Mesendoderm (in vitro differentiated cells): ENCODE measurements around the gene GADD45A.

Experiments
- DNase-seq: peaks from one replicate; pipeline ENCODE4 v3.0.0; 2013
- H2AK5ac ChIP-seq: 2 replicates; pipeline ENCODE4 v1.6.1; 2013; ENCODE audit warnings: low read length, inconsistent platforms
- H2BK120ac ChIP-seq: 2 replicates; pipeline ENCODE4 v1.6.1; 2013; ENCODE audit warnings: low read depth, mild to moderate bottlenecking, low read length, moderate library complexity, mixed read lengths
- H2BK15ac ChIP-seq: replicated peaks from 2 replicates; pipeline ENCODE4 v1.6.1; 2013; ENCODE audit warnings: low read depth, mild to moderate bottlenecking, moderate library complexity
- H2BK5ac ChIP-seq: 2 replicates; pipeline ENCODE4 v1.6.1; 2013; ENCODE audit warnings: low read length, inconsistent platforms
- H3K18ac ChIP-seq: 2 replicates; pipeline ENCODE4 v1.6.1; 2013; ENCODE audit warnings: mild to moderate bottlenecking, low read length, mixed read lengths
- H3K23ac ChIP-seq: one replicate; pipeline ENCODE4 v1.6.1; 2013; ENCODE audit warnings: low read length
- H3K27ac ChIP-seq: 2 replicates; pipeline ENCODE4 v1.5.1; 2013; ENCODE audit warnings: low read depth, mild to moderate bottlenecking, inconsistent platforms, low read length, moderate library complexity
- H3K27me3 ChIP-seq: 2 replicates; pipeline ENCODE4 v1.6.1; 2013; ENCODE audit warnings: low read length, control low read depth, mild to moderate bottlenecking, inconsistent platforms; ENCODE audit not compliant: insufficient read depth, poor library complexity
- H3K36me3 ChIP-seq: 2 replicates; pipeline ENCODE4 v1.6.1; 2013; ENCODE audit warnings: low read length, inconsistent platforms; ENCODE audit not compliant: control insufficient read depth, insufficient read depth
- H3K4ac ChIP-seq: one replicate; pipeline ENCODE4 v1.6.1; 2013; ENCODE audit warnings: low read depth, mild to moderate bottlenecking, low read length, moderate library complexity
- H3K4me1 ChIP-seq: 2 replicates; pipeline ENCODE4 v1.6.1; 2013; ENCODE audit warnings: low read depth, low read length, inconsistent platforms; ENCODE audit not compliant: control insufficient read depth
- H3K4me2 ChIP-seq: 2 replicates; pipeline ENCODE4 v1.6.1; 2013; ENCODE audit warnings: low read length
- H3K4me3 ChIP-seq: 2 replicates; pipeline ENCODE4 v1.5.1; 2013; ENCODE audit warnings: mild to moderate bottlenecking, low read length
- H3K56ac ChIP-seq: one replicate; pipeline ENCODE4 v1.6.1; 2013; ENCODE audit warnings: low read length
- H3K79me1 ChIP-seq: 2 replicates; pipeline ENCODE4 v1.6.1; 2013; ENCODE audit warnings: low read length, inconsistent platforms
- H3K79me2 ChIP-seq: 2 replicates; pipeline ENCODE4 v1.6.1; 2013; ENCODE audit warnings: mild to moderate bottlenecking, low read length; ENCODE audit not compliant: control insufficient read depth, insufficient read depth
- H3K9ac ChIP-seq: 2 replicates; pipeline ENCODE4 v1.6.1; 2013; ENCODE audit warnings: low read length, inconsistent platforms
- H4K5ac ChIP-seq: one replicate; pipeline ENCODE4 v1.6.1; 2013; ENCODE audit warnings: low read length
- H4K8ac ChIP-seq: one replicate; pipeline ENCODE4 v1.6.1; 2013; ENCODE audit warnings: low read depth, mild to moderate bottlenecking, control low read depth, low read length, moderate library complexity
- WGBS: extraction: QIAGEN DNeasy Blood & Tissue Kit; methylation state at CpG from one replicate; pipeline ENCODE4 v1.1.7; 2013; ENCODE audit warnings: low lambda C conversion rate, missing lambda C conversion rate; ENCODE audit not compliant: insufficient coverage; ENCODE audit errors: extremely low coverage; 5-methylcytosine and 5-hydroxymethylcytosine counted together

The GADD45A gene

DNA sequence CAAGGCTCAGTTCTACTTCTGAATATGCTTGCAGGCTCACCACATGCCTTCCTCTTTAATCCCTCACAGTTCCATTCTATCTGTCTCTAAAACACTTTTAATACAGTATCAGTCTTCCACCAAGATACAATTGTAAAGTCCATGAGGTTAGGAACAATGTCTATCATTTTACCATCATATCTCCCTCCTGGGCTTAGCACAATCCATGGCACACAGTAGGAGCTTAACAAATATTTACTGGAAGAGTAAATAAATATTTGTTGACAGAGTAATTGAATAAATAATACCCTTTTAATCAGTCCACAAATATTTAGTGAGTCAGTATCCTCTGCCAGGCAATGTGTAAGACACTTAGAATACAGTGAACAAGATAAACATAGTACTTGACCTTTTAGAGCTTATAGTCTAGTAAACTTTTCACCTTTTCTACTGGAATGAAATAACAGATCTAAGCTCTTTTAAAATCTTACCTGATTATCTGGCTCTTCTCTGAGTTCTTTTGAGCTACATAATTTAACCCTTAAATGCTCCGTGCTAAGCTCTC, 12.7 kb upstream of the GADD45A start:
- Histone ChIP-seq H3K18ac (no peak overlapping the region), H3K36me3 (no peaks in the 10 kb centered on the region), H3K27ac (no peak overlapping the region), H2BK15ac (no peak overlapping the region), H3K4me3 (no peak overlapping the region), H2BK120ac (no peak overlapping the region), H3K4ac (no peak overlapping the region), H2AK5ac (no peak overlapping the region), H3K56ac (no peak overlapping the region), H3K9ac (no peak overlapping the region), H3K79me2 (no peaks in the 10 kb centered on the region), H3K23ac (no peak overlapping the region), H2BK5ac (no peak overlapping the region), H3K4me1 (no peaks in the 10 kb centered on the region), H3K27me3 (no peaks in the 10 kb centered on the region), H3K79me1 (no peaks in the 10 kb centered on the region), H3K4me2 (no peak overlapping the region), H4K5ac (no peak overlapping the region), H4K8ac (no peak overlapping the region)
- DNase-seq = no peak
- no CpG with 5 or more reads among the region's 1 CpG for WGBS

DNA sequence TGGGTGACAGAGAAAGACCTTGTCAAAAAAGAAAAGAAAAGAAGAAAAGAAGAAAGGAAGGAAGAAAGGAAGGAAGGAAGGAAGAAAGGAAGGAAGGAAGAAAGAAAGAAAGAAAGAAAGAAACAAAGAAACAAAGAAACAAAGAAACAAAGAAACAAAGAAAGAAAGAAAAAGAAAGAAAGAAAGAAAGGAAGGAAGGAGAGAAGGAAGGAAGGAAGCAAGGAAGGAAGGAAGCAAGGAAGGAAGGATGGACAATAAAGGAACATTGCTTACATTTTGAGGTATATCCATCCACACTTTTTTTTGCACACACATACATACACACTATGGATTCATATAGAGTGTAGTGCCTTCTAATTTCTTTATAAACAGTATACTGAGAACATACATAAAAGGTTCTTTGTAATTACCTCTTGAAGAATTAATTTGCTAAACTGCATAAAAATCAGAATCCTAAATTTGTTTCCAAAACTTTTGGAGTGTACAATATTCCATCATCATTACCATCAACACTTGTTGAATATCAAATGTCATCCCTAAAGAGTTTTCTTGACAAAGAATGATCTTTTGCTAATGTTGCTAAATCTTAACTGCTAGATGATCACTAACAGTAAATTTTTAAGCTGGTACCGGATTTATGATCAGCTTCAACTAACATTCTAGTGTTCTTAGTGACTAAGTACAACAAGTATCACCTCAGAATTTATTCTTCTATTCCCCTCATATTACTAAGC, 11.4 kb upstream of the GADD45A start:
- H3K23ac ChIP-seq = no peak overlapping the region
- no peak overlapping the region for H2AK5ac ChIP-seq
- H3K27ac ChIP-seq = no peak overlapping the region
- no peak overlapping the region for H3K4me2 ChIP-seq
- no peak overlapping the region for H3K4me3 ChIP-seq
- no peak for DNase-seq
- no peak overlapping the region for H4K8ac ChIP-seq
- H3K27me3 ChIP-seq = no peaks in the 10 kb centered on the region
- no peaks in the 10 kb centered on the region for H3K36me3 ChIP-seq
- H3K9ac ChIP-seq = no peak overlapping the region
- no peak overlapping the region for H2BK5ac ChIP-seq
- H3K4ac ChIP-seq = no peak overlapping the region
- no peak overlapping the region for H4K5ac ChIP-seq
- H2BK15ac ChIP-seq = no peak overlapping the region
- H3K79me1 ChIP-seq = no peaks in the 10 kb centered on the region
- H3K4me1 ChIP-seq = no peaks in the 10 kb centered on the region
- H2BK120ac ChIP-seq = no peak overlapping the region
- no CpG with 5 or more reads among the region's 1 CpG for WGBS
- H3K18ac ChIP-seq = no peak overlapping the region
- no peaks in the 10 kb centered on the region for H3K79me2 ChIP-seq
- no peak overlapping the region for H3K56ac ChIP-seq

DNA sequence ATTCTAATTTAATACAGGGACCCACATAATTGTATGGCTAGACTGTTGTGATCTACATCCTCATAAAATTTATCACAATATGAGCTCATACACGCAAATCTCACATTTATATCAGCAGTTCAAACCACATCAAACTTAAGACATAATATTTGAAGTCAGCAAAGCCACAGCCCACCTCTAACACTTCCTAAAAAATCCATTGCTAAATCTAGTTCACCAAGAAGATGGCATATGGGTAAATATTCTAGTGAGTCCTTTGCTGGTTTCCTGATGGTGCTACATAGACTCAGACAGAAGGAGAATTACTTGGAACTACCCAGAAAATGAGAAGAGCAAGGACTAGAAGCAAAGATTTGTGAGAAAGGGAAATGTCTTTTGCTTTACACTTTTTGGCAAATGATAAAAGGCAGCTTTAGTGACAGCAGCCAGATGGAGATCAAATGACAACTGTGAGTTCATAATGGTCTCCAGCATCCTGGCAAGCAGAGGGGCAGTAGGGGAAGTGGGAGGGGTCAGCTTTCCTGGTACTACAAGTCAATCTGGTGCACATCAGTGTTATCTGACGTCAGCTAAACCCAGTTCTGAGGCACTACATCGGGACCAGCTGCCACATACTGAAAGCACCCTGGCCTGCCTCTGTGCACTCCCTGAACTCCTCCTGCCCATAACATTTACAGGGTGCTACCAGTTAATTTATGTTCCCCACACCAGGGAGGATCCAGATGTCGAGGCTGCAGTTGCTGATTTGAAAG, 10.6 kb upstream of the GADD45A start:
- no peaks in the 10 kb centered on the region for H3K4me1 ChIP-seq
- no peak overlapping the region for H3K23ac ChIP-seq
- no peak overlapping the region for H3K4me3 ChIP-seq
- H2BK120ac ChIP-seq = no peak overlapping the region
- H2BK5ac ChIP-seq = no peak overlapping the region
- no peak overlapping the region for H4K8ac ChIP-seq
- no peak overlapping the region for H3K9ac ChIP-seq
- no peaks in the 10 kb centered on the region for H3K36me3 ChIP-seq
- no peaks in the 10 kb centered on the region for H3K27me3 ChIP-seq
- no peak overlapping the region for H2BK15ac ChIP-seq
- no peak overlapping the region for H3K4me2 ChIP-seq
- H3K27ac ChIP-seq = no peak overlapping the region
- H3K4ac ChIP-seq = no peak overlapping the region
- no CpG with 5 or more reads among the region's 4 CpGs for WGBS
- no peaks in the 10 kb centered on the region for H3K79me2 ChIP-seq
- H4K5ac ChIP-seq = no peak overlapping the region
- H3K79me1 ChIP-seq = no peaks in the 10 kb centered on the region
- H2AK5ac ChIP-seq = no peak overlapping the region
- H3K18ac ChIP-seq = no peak overlapping the region
- H3K56ac ChIP-seq = no peak overlapping the region
- DNase-seq = no peak

DNA sequence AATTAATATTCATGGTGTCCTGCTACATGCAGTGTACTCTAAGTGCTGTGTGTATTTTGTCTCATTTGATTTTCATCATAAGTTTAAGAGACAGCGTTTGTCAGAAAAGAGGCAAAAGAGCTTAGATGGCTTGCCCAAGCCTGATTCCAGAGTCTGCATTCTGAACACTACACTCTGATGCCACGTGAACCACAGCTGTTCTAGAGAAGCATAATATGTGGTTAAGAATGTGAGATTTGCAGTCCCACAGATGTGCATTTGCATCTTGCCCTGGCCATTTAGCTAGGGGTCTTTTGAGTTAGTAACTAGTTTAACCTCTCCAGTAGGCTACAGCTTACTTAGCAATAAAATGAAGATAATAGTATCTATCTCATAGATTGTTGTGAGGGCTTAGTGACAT, 9.2 kb upstream of the GADD45A start:
- no CpG with 5 or more reads among the region's 2 CpGs for WGBS
- DNase-seq = no peak
- H3K36me3 ChIP-seq = no peaks in the 10 kb centered on the region
- no peak overlapping the region for H3K18ac ChIP-seq
- no peak overlapping the region for H3K4me3 ChIP-seq
- no peaks in the 10 kb centered on the region for H3K79me2 ChIP-seq
- H2BK120ac ChIP-seq = no peak overlapping the region
- no peak overlapping the region for H3K4me2 ChIP-seq
- H3K4me1 ChIP-seq = no peaks in the 10 kb centered on the region
- no peak overlapping the region for H3K27ac ChIP-seq
- H3K27me3 ChIP-seq = no peaks in the 10 kb centered on the region
- H3K56ac ChIP-seq = no peak overlapping the region
- H3K9ac ChIP-seq = no peak overlapping the region
- no peak overlapping the region for H2BK15ac ChIP-seq
- H4K5ac ChIP-seq = no peak overlapping the region
- H2BK5ac ChIP-seq = no peak overlapping the region
- H4K8ac ChIP-seq = no peak overlapping the region
- H3K79me1 ChIP-seq = no peaks in the 10 kb centered on the region
- no peak overlapping the region for H2AK5ac ChIP-seq
- H3K4ac ChIP-seq = no peak overlapping the region
- no peak overlapping the region for H3K23ac ChIP-seq

DNA sequence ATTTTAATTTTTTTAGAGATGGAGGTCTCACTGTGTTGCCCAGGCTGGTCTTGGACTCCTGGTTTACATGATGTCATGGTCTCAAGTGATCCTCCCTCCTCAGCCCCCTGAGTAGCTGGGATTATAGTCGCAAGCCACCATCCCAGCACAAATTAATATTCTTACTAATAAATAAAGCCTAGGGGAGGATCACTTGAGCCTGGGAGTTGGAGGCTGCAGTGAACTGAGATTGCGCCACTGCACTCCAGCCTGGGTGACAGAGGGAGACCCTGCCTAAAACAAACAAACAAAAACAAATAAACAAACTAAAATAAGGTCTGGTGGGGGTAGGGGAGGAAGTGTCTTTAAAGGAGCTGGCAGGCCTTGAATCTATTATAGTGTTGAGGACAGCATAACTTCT, 8.7 kb upstream of the GADD45A start:
- no peak overlapping the region for H3K4me2 ChIP-seq
- no peak overlapping the region for H2BK120ac ChIP-seq
- no peak overlapping the region for H3K9ac ChIP-seq
- no peak for DNase-seq
- H3K27me3 ChIP-seq = no peaks in the 10 kb centered on the region
- no peak overlapping the region for H3K4ac ChIP-seq
- H3K4me1 ChIP-seq = no peaks in the 10 kb centered on the region
- no peaks in the 10 kb centered on the region for H3K79me1 ChIP-seq
- H3K4me3 ChIP-seq = no peak overlapping the region
- H4K5ac ChIP-seq = no peak overlapping the region
- no CpG with 5 or more reads among the region's 2 CpGs for WGBS
- no peak overlapping the region for H2BK15ac ChIP-seq
- no peak overlapping the region for H2BK5ac ChIP-seq
- no peak overlapping the region for H3K56ac ChIP-seq
- no peak overlapping the region for H3K18ac ChIP-seq
- no peak overlapping the region for H2AK5ac ChIP-seq
- no peak overlapping the region for H3K23ac ChIP-seq
- H3K79me2 ChIP-seq = no peaks in the 10 kb centered on the region
- H4K8ac ChIP-seq = no peak overlapping the region
- no peaks in the 10 kb centered on the region for H3K36me3 ChIP-seq
- H3K27ac ChIP-seq = no peak overlapping the region
